Pancreas (tissue), 10 donors: ENCODE measurements around the gene ARMS2. TPM values are rescaled to one million over a fixed set of nuclear protein-coding genes. Genes with fewer than 3 reads are reported as not detected.

ENCODE experiments used
- ATAC-seq, 4 donors: fragments of 200-7000 bp; cut with Tn5 transposase; one replicate each; pipeline versions ENCODE4 v1.8.0 to v1.9.1; 2020; ENCODE audit warnings: mild to moderate bottlenecking in 4 of 4, moderate library complexity in 4 of 4
- DNase-seq, 6 donors: peaks; one replicate each; pipeline ENCODE4 v3.0.0-alpha.2; 2020
- FAIRE-seq: peaks from 2 replicates; lab custom pipeline; 2012; peaks lifted over from hg19 to GRCh38; lab: Jason Lieb, UNC
- H3K27ac ChIP-seq, 4 donors: fragments of 200-600 bp; sonication (generic); 1 replicate in 3 of 4; 2 replicates in 1 of 4; pipeline versions ENCODE4 v1.5.0 to v1.8.0; 2020
- H3K27me3 ChIP-seq, 4 donors: fragments of 200-600 bp; one replicate each; pipeline ENCODE4 v1.8.0; 2021
- H3K36me3 ChIP-seq, 3 donors: fragments of 200-600 bp; sonication (generic) in 1 of 3; one replicate each; pipeline versions ENCODE4 v1.5.0 to v1.8.0; 2020 to 2021
- H3K4me1 ChIP-seq, 3 donors: fragments of 200-600 bp; one replicate each; pipeline ENCODE4 v1.8.0; 2021
- H3K4me3 ChIP-seq, 4 donors: fragments of 200-600 bp; sonication (generic) in 2 of 4; one replicate each; pipeline versions ENCODE4 v1.5.0 to v1.8.0; 2020 to 2021
- H3K9me3 ChIP-seq, 4 donors: fragments of 200-600 bp; one replicate each; pipeline ENCODE4 v1.8.0; 2021
- WGBS, 2 donors: extraction: QIAGEN DNeasy Blood & Tissue Kit; methylation state at CpG; one replicate each; pipeline ENCODE4 v1.1.7; 2013; 5-methylcytosine and 5-hydroxymethylcytosine counted together
- intact Hi-C, 3 donors: fragments of 100-400 bp; cut with DNase I; formaldehyde crosslinking; loops; one replicate each; pipeline versions ENCODE4 v1.11.1 to v1.14.2; 2022
- polyA plus RNA-seq, 2 donors: library from polyadenylated mRNA; stranded (reverse); fragments of 200-250 nt; gene quantifications; one replicate each; pipeline ENCODE4 v1.2.3, GENCODE V29; 2013
- total RNA-seq, 6 donors: library from RNA; stranded (reverse); fragmentation: NEBNext Ultra II Directional in 4 of 6; extraction: Animal tissue kit (Norgen Biotek cat#: 25700) in 4 of 6; gene quantifications; one replicate each; pipeline versions ENCODE4 v1.2.1 to v1.2.4, GENCODE V29; 2021 to 2023
- TF ChIP-seq, protein P1 (sequence below), 4 donors: fragments of 200-600 bp; sonication (generic) in 3 of 4; IDR thresholded peaks; one replicate each; pipeline versions ENCODE4 v1.5.0 to v1.8.0; 2021; ENCODE audit warnings: antibody characterized with exemption in 4 of 4
- donor health status: healthy with polysubstance abuse.
- donor health status: DM: no; HTN: no; CAD: no; lungs with moderate emphysema.
- donor health status: DM: no; HTN: no; CAD: no.
- donor health status: control.
- donor health status: control.
- donor health status: Bipolar disorder and iron deficiency.
- donor health status: DM: yes; HTN: yes; CAD: no.
- donor health status: DM: no; HTN: no; CAD: no.
- donor health status: DM: no; HTN: no; CAD: no.
- donor health status: DM: yes; HTN: yes; CAD: no.

Gene ARMS2
- total and polyA plus RNA-seq, 8 donors: not detected

DNA sequence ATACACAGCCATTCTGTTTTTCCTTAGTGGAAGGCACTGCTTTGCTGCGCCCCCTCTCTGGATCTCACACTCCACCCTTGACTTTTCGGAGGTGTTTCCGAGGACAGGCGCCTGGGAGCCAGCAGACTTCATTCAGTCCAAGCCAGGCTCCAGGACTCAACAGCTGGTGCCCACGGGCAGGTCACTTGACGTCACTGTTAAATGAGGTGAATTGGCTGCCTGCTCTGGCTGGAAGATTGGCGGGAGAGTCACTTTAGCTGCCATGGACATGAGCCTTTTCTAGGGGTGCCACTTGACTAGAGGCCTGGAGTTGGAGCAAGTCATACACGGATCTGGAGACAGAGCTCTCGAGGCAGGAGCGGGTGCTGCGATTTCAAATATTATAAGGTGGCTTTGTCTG lies 10.1 kb downstream of the ARMS2 start:
- no peaks in the 10 kb centered on the region for H3K4me1 ChIP-seq
- FAIRE-seq: no peak
- intact Hi-C loops: no loop called here

DNA sequence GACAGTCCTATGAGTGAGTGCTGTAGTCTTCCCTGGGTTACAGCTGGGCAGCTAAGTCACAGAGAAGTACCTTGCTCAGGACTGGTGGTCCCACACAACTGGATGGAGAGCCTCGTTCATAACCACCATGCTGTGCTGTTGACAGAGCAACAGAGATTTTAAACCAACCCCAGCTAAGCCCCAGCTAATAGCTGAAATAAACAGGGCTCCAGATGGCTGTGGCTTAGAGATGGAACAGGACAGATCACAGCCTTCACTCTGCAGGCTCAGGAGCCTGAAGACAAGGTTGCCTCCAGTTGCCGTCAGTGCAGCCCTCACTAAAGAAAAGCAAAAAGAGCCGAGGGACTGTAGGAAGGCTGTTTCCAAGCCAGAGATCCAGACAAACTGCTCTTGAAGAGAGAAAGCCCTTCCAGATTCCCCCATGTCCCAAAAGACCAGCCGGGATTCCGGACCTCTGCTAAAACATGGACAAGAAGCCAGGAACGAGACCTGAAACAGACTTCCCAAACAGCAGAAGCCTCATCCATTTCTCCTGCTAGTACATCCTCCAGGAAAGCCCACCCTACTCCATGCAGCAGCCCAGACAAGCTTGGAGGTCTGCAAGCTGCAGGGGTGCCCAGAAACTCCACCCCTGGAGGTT lies 11.1 kb downstream of the ARMS2 start:
- Histone ChIP-seq H3K9me3 (no peaks in the 10 kb centered on the region), H3K27ac (no peak overlapping the region), H3K4me1 (no peaks in the 10 kb centered on the region), H3K27me3 (no peaks in the 10 kb centered on the region), H3K4me3 (no peak overlapping the region), H3K36me3 (no peaks in the 10 kb centered on the region)
- FAIRE-seq (no peak), ATAC-seq (no peak), DNase-seq (no peak)
- WGBS, 2 donors: 79 to 82% methylated on average over 6 of the region's 6 CpGs
- intact Hi-C loops: no loop called here
- TF ChIP-seq, protein P1, sequence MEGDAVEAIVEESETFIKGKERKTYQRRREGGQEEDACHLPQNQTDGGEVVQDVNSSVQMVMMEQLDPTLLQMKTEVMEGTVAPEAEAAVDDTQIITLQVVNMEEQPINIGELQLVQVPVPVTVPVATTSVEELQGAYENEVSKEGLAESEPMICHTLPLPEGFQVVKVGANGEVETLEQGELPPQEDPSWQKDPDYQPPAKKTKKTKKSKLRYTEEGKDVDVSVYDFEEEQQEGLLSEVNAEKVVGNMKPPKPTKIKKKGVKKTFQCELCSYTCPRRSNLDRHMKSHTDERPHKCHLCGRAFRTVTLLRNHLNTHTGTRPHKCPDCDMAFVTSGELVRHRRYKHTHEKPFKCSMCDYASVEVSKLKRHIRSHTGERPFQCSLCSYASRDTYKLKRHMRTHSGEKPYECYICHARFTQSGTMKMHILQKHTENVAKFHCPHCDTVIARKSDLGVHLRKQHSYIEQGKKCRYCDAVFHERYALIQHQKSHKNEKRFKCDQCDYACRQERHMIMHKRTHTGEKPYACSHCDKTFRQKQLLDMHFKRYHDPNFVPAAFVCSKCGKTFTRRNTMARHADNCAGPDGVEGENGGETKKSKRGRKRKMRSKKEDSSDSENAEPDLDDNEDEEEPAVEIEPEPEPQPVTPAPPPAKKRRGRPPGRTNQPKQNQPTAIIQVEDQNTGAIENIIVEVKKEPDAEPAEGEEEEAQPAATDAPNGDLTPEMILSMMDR (IDR thresholded peaks at IDR 0.05): no peak

More for the DNA sequence above, 10.1 kb downstream of the ARMS2 start:
- H3K9me3 ChIP-seq: no peaks in the 10 kb centered on the region
- no peaks in the 10 kb centered on the region for H3K27me3 ChIP-seq
- no peak for DNase-seq
- H3K27ac ChIP-seq: no peak overlapping the region
- TF ChIP-seq, protein P1 (IDR thresholded peaks at IDR 0.05): no peak
- no peak overlapping the region for H3K4me3 ChIP-seq
- WGBS, 2 donors: 89 to 93% methylated on average over 11 of the region's 11 CpGs
- no peaks in the 10 kb centered on the region for H3K36me3 ChIP-seq
- no peak for ATAC-seq

DNA sequence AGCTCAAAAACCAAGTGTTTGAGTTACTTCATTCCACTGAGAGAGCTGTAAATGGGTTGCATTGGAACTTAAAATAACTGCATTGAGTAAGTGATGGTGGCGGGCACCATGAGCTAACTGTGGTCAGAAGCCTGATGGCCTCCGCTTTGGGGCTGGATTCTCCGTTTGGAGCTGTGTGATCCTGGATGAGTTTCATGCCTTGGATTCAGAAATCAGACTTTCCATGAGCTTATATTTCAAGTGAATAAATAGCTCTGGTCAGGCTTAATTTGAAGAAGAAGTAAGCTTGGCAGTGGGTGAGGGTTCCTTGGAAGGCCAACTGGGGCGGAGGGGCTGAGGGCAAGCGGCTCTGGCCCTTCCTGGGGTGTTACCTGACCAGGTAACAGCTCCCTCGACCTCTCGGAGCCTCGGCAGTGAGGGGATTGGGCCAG lies 12.5 kb downstream of the ARMS2 start:
- Histone ChIP-seq H3K9me3 (no peaks in the 10 kb centered on the region), H3K4me3 (no peak overlapping the region), H3K27ac (no peak overlapping the region), H3K36me3 (no peaks in the 10 kb centered on the region), H3K4me1 (no peaks in the 10 kb centered on the region), H3K27me3 (no peaks in the 10 kb centered on the region)
- intact Hi-C loops: no loop called here
- ATAC-seq (no peak), FAIRE-seq (no peak), DNase-seq (no peak)
- 85 to 88% methylated on average over 8 of the region's 8 CpGs for WGBS, 2 donors
- TF ChIP-seq, protein P1 (IDR thresholded peaks at IDR 0.05): no peak

DNA sequence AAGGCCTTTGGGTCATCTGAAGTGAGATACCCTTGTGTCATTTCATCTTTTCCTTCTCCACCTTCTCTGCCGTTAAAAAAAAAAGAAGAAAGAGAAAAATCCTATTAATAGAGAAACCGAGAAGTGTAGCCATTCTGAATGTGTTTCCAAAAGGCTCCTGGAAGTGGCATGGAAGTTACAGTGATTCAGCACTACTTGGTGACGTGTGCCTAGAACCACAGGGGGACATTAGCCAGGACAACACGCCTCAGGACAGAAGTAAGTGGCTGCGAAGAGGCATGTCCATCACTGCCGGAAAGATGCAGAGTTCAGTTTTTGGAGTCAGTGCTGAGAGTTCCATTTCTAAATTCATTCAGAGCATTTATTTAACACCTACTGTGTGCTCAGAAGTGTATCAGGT lies 13.2 kb downstream of the ARMS2 start:
- no peaks in the 10 kb centered on the region for H3K9me3 ChIP-seq
- no peak overlapping the region for H3K27ac ChIP-seq
- DNase-seq (no peak), ATAC-seq (no peak), FAIRE-seq (no peak)
- no peaks in the 10 kb centered on the region for H3K4me1 ChIP-seq
- H3K27me3 ChIP-seq: no peaks in the 10 kb centered on the region
- H3K36me3 ChIP-seq: no peaks in the 10 kb centered on the region
- 85 to 90% methylated on average over 6 of the region's 6 CpGs for WGBS, 2 donors
- intact Hi-C loops: no loop called here
- TF ChIP-seq, protein P1 (IDR thresholded peaks at IDR 0.05): no peak
- no peak overlapping the region for H3K4me3 ChIP-seq

DNA sequence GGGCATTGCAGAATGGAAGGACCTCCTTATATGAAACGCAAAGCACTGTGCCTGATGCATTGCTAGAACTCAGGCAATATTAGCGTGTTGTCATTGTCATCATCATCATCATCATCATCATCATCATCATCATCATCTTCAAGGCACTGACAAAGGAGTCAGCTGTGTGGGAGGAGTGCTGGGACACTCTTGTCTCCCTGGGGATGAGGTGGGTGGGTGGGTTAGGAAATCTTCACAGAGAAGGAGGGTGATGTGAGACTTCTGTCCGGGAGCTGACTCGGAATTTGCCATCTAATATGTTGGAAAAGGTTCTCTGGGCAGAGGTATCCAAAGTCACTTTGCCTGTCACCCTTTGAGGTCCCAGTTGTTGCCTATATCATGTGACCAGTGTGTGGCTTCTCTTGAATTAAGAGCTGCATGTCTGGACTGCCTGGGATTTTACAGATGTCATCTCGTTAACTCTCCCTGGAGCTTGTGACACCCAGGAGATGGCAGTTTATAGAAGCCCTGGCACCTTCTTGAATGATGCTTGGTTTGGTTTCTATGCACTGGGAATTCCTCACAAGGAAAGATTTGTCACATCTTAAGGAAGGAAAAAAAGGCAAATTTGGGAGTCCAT lies 14.0 kb downstream of the ARMS2 start:
- DNase-seq: no peak
- intact Hi-C loops: no loop called here
- Histone ChIP-seq H3K9me3 (no peaks in the 10 kb centered on the region), H3K36me3 (no peaks in the 10 kb centered on the region), H3K27ac (no peak overlapping the region), H3K4me1 (no peaks in the 10 kb centered on the region), H3K4me3 (no peak overlapping the region), H3K27me3 (no peaks in the 10 kb centered on the region)
- TF ChIP-seq, protein P1 (IDR thresholded peaks at IDR 0.05): no peak
- WGBS, 2 donors: 92 to 97% methylated on average over 5 of the region's 5 CpGs
- no peak for ATAC-seq
- no peak for FAIRE-seq
